ENCODE data around the gene ANKS1B.
A peak's percentile ranks its signal among the peaks of the same experiment; 100 is the strongest.
"Not testable (repeated sequence)": the region's sequence is repeated elsewhere in the genome, so short reads cannot be mapped to it uniquely, and the experiment has no call there.

The ANKS1B gene

DNA sequence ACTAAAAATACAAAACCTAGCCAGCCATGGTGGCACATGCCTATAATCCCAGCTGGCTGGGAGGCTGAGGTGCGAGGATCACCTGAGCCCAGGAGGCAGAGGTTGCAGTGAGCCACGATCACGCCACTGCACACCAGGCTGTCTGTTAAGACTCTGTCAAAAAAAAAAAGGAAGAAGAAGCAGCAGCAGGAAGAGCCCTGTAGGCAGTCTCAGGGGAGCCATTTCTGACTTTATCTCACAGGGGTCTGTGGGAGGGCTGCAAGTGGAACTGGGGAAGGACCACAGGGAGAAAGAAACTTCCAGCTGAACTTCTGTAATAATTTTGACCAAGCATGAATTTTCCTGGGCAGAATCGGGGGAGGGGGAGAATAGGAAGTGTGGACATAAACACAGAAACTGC lies 304.5 kb downstream of the ANKS1B start:
- no peak for DNase-seq

DNA sequence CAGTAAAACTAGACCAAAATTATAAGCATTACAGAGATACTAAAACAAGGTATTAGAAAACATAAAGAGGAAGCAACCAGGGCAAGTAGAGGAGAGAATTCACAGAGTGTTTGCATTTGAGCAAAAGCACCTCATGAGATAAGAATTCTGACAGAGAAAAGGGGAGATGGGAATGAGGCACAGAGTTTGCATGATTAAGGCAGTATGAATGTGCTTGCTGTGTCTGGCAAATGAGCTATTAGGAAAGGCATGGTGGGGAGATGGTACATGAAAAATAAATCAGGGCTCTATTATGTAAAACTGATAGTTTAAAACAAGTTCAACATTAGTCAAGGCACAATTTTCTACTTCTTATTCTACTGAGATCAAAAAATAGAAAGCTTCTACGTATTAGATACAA lies 314.1 kb downstream of the ANKS1B start:
- no peak for DNase-seq

DNA sequence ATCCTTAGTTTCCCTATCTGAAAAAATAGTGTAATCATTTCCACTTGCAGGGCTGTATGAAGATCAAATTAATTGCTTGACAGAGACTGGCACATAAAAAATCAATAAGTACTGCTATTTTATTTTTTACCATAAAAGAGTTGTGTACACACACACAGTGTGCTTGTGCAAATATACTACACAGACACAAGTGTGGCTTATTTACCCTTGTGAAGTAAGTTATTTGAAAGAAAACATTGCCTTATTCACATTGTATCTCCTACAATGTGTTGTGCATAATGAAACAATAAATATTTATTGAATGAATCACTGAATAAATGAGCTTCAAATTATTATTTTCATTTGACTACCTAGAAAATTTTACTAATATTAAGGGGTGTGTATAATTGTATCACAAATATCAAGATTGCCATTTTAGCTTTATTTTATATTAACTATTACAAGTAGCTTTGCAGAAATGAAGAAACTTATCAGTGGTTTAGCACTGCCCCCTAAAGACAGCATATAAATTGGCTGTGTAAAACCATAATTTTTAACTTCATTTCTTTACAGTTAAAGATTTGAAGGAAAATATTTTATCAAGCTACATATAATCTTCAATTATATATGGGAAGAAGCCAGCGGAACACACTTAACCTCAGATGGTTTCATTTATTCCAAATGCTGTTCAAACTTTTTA lies 325.9 kb downstream of the ANKS1B start:
- peak; percentile 5 for DNase-seq

DNA sequence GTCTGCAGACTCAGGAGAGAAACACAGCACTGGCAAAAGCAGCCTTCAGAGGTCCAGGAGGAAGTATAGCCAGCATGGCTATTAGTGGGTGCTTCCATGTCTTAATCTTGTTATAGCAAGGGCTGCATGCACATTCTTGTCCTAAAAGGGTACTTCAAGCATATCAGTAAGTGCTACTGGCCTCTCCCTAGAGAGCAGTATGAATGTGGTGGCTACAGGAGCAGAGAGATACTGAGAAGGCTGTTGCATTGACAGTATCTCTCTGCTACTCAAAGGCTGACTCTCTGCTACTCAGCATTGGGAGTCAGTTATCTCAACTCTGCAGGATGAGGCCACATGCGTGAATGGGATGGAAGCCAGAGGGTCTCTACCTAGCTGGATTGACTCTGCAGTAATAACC lies 335.2 kb downstream of the ANKS1B start:
- DNase-seq, result peak; percentile 0

DNA sequence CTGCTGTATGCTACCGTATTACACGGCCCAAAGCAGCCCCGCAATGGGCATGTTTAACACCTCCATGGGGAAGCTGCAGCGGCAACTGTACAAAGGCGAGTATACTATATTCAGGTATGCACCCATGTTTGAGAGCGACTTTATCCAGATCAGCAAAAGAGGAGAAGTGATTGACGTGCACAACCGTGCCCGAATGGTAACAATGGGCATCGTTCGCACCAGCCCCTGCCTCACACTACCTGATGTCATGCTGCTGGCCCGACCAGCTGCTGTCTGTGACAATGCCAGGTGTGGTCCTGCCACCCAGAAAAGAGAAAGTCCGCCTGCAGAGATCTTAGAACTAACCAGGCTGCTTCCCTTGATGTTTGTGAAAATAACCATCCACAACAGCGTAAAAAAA lies 336.6 kb downstream of the ANKS1B start:
- DNase-seq, result no peak

DNA sequence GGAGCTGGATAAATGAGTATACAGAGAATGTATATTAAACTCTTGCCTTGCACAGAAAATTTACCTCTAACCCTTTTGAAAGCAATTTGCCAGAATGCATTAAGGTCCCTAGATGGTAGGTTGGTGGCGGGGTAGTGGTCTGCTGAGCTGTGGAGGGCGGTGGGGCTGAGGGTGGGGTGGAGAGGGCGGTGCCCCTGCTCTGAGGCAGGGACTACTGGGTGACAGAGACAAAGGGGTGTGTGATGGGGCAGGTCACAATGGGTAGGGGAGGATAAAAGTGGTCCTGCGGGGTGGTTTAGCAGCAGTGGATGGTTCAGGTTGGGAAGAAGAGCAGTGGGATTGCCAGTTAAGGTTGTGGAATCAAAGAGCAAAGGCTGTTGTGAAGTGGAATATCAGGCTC lies 337.3 kb downstream of the ANKS1B start, which contains the start of gene GARIN6:
GARIN6 (plus strand) TSS at position 301 of the 400 bp plus-strand sequence. CDS start 422 bp downstream, outside the sequence.
- no peak for DNase-seq

DNA sequence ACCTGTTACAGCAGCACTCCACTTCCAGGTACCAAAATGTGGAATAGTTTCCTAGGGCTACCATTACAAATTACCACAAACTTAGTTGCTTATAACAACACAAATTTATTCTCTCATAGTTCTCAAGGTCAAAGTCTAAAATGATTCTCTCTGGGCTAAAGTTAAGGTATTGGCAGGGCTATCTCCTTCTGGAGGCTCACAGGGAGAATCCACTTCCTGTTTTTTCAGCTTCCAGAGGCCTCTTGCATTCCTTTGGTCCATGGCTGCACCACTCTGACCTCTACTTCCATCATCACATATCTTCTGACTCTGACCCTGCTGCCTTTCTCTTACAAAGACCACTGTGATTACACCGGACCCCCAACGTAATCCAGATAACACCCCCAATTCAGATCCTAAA lies 340.1 kb downstream of the ANKS1B start:
- DNase-seq, result no peak

DNA sequence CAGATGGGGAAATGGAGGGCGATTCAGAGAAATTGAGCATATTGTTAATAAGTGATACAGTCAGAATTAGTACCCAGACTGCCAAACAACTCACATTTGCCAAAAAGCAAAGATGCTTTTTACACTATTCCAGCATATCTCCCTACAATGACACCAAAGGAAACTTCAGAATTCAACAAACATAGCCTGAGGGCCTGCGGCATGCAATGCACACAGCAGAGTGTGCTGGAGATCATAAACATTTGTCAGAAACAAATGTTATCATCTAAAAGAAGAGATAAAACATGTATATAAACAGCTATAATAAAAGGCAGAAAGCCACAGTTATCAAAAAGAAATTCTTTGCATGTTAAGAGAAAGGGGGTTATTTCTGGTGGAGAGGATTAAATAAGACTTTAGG lies 357.3 kb downstream of the ANKS1B start:
- no peak for DNase-seq

DNA sequence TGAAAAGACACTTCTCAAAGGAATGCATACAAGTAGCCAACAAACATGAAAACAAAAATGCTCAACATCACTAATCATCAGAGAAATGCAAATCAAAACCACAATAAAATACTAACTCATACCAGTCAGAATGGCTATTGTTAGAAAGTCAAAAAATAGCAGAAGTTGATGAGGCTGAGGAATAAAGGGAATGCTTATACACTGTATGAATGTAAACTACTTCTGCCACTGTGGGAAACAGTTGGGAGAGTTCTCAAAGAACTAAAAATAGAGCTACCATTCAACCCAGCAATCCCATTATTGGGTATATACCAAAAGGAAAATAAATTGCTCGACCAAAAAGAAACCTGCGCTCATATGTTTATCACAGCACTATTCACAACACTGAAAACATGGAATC lies 360.1 kb downstream of the ANKS1B start:
- DNase-seq, result not testable (repeated sequence)

DNA sequence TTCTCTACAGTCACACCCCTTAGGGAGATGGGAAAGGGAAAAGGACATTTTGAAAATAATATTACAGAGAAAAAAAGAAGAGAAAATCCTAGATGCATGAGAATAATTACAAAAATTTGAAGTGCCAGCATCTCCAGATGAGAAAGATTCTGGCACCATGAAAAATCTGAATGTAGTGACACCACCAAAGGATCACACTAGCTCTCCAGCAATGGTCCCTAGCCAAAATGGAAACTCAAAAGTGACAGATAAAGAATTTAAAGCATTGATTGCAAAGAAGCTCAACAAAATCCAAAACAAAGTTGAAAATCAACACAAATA lies 364.6 kb downstream of the ANKS1B start:
- no peak for DNase-seq

DNA sequence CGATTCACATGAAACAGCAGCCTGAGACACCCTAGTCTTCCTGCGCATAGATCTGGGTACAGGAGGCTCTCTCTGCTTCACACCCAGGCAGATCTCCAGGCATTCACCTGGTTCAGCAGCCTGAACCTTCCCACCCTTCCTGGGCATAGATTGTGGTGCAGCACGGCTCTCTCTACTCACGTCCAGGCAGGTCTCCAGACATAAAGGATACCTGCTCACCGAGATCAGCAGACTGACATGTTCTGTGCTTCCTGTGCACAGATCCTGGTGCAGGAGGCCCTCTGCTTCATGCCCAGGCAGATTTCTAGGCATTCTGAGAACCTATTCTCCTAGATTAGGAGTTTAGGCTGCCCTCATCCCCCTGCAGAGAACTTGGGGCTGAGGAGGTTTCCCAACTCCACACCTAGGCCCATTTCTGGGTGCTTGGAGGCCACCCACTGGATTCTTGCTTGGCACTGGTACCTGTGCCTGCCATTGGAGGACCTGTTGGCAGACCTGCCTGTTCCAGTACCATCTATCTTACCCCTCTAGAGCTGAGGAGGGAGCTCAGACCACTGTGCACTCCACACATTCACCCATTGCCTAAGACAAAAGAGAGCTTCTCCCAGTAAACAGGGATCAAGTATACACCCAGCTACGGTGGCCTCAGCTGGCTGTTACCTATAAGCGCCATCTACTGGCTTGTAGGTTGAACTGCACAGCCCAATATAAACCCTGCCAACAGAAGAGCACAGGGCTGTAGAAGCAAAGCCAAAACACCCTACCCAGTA lies 365.2 kb downstream of the ANKS1B start:
- peak; percentile 53 for DNase-seq

DNA sequence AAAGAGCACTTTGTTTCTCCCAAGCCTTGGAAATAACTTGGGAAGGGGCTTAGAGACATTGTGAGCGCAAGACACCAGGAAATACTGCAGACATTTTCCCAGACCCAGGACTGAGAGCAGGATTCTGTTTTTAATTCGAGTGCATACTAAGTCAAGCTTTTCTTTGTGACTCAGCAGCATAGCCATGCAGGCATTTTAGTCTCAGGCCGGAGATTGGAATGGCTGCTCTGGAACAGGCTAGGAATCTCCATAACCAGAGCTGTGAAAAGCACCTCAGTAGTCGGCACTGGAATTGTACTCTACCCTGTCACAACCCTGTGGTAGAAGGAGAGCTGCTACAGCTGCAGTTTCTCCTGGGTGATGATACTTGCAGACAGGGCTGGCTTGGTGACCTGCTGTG lies 366.1 kb downstream of the ANKS1B start:
- no peak for DNase-seq

DNA sequence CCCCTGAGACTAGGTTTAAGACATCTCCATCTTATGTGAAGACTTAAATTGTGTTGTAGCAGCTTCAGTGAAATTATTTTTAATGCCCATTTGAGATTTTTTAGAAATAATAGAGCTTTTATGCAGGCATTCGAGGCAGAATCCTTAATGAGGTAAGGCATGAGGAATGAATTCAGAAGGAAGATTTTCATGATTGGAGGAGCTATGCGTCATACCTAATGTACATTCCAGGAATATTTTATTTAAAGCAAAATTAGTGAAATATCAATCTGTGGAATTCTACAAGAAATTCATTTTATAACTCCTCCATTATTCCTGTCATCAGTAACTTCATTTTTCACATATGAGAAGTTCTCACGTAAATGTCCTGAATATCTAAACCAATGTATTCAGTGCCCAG lies 373.1 kb downstream of the ANKS1B start:
- DNase-seq, result no peak

DNA sequence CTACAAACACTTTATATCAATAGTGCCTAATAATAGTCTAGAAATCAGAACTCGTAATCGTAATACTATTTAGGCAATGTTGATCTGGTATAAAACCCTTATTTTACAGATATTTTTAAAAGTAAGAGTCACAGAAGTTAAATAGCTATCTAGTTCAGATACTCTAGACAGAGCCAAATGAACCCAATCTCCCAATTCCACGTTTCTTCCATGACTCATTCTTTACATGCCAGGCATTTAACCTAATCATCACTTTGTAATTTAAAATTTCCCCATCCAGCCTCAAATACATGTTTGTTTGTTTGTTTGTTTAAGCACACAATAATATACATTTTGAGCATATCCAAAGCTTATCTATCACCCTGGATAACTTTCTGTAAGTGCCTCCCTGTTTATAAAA lies 373.6 kb downstream of the ANKS1B start:
- no peak for DNase-seq

DNA sequence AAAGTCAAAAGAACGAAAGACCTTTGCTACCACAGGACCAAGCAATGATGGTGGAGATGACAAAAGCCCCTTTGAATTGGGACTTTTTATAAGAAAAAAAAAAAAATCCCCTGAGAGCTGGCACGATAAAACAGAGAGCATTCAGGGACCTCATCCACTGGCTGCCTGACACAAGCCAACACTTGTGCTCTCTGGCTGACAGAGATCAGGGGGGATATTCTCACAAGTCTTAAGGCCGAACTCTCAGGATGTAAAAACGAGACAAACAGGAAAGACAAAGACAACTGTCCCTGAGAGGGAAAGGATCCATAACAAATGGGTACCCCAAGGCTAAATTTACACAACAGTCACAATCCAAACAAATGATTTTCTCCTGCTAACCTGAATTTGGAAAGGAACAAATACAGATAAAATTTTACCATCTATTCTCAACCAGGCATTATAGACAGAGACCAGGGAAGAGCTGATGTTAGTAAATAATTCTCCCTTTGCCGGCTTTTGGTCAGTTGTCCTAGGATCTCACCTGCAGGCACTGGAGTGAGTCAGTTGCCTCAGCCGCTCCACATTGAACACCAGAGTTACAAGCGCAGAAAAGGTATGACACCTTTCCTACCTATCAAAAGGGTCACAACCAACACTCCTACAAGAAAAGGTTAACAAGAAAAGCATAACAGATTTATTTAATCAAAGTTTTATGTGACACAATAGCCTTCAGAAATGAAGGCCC lies 375.1 kb downstream of the ANKS1B start:
- DNase-seq, result no peak

DNA sequence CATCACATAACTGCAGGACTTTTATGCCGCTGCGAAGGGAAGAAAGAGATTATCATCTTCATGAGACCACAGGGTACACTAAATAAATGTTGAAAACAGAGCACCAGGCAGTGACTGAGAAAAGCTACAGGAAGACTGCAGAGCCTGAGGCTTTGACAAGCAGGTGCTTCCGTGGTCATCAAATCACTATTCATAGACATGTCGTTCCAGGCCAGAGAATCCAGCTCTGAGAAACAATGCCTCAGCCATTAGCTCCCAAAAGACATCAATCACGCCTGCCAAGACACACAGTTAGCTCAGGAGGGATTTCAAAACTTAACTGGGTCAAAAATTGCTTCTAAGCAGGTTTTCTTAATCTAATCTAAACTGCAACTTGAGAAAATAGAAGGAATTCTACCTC lies 384.3 kb downstream of the ANKS1B start:
- DNase-seq, result no peak

DNA sequence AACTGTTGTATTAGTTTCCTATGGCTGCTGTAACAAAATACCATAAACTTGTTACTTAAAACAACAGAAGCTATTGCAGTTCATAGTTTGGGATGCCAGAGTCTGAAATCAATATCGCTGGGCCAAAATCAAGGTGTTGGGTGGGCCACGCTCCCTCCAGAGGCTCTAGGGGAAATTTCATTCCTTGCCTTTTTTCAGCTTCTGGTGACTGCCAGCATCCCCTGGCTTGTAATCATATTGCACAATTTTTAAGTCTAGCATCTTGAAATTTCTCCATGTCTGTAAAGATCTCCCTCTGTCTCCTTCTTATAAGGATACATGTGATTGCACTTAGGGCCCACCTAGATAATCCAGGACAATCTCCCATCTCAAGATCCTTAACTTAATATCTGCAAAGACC lies 386.0 kb downstream of the ANKS1B start:
- no peak for DNase-seq

DNA sequence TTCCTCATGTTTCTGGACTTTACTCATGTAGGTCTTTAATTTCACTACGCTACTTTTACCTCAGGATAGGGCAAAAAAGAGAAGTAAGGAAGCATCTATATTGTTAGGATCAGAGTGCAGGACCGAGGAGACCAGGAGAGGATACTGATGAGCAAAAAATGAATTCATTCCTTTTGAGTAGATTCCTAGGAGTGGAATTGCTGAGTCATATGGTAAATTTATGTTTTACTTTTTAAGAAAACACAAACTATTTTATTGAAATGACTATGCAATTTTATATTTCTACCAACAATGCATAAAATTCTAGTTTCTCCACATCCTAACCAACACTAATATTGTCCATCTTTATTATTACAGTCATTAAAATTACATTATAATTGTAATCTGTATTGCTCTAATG lies 388.0 kb downstream of the ANKS1B start:
- no peak for DNase-seq

DNA sequence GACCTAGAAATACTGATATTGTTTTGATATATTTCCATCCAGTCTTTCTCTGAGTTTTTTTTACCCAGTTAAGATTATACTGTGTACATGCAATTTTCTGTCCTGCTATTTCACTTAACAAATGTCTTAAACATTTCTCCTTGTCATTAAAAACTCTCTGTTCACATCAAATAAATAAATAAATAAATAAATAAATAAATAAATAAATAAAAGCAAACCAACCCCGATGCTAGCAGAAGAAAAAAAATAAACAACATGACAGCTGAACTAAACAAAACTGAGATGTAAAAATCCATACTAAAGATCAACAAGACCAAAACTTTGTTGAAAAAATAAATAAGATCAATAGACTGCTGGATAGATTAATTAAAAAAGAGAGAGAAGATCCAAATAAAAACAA lies 407.6 kb downstream of the ANKS1B start:
- not testable (repeated sequence) for DNase-seq

DNA sequence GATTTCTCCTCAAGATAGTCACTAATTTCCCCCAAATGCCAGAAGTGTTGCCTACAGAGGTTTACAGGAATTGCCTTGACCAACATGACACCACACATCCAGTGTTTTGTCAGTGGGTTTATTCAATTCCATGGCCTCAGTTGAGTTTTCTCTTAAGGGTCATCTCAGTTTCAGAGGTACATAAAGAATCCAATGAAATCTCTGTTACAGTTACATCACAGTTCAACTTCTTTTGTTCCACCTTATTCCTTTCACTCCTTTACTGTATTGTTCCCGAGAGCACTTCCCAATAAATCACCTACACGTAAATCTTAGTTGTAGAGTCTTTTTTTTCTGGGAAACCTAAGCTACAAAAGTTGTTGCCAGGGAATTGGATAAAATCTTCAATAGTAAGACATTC lies 410.8 kb downstream of the ANKS1B start:
- no peak for DNase-seq

DNA sequence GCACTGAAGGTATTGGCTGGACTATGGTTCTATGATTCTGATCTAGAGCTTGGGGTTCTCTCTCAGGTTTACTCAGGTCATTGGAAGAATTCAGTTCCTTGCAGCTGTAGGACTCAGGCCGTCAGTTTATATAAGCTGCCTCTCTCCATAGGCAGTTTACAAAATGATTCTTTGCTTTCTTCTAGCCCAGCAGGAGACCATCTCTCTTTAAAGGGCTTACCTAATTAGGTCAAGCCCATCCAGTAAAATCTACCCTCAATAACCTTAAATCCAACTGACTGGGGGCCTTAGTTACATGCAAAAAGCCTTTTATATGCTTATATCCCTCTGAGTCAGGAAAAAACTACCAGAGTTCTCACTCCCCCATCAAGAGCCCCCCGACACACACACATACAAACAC lies 417.7 kb downstream of the ANKS1B start:
- no peak for DNase-seq

DNA sequence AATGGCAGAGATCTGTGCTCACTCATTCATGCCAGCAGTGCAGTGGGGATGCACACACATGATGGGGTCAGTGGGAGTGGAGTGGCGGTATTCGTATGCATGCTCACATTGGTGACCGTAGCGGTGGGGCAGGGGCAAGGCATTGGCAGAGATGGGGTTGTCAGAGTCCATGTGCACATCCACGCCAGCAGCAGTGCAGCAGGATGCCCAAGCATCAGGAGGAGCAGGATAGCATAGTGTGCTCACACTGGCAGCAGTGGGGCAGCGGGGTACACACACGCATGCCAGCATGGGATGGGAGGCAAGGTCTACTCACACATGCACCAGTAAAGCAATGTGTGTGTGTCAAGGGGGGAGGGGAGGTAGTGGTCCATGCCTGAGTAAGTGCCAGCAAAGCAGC lies 426.6 kb downstream of the ANKS1B start:
- DNase-seq, result no peak

DNA sequence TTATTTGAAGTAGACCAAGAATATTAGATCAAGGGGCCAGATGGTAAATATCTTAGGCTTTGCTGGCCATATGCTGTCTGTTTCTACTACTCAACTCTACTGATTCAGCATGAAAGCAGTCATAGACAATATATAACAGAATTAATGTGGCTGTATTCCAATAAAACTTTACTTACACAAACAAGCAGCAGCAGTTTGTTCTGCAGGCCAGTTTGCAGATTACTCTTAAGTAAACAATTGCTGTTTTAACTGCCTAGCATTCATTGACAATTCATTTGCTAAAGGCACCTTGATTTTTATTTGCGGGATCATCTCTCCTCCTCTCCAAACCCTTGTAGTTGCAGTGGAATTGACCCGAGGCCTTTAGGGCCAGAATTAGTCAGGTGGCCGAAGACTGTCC lies 431.3 kb downstream of the ANKS1B start:
- DNase-seq, result no peak

DNA sequence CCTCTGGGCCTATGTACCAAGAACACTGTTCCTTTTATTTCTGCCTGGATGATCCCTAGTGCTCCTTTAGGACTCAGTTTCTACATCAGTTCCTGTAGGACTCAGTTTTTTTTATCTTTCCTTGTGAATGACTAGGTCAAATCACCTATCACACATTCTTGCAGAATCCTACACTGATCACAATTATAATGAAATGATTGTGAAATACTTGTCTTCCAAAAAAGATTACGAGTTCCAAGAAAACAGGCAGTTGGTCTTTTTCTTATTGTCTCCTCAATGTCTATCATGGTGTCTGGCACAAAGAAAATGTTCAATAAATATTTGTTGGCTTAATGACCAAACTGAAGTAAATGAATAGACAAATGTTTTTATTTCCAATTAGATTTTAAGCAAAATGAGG lies 432.7 kb downstream of the ANKS1B start:
- no peak for DNase-seq
